PC-9 (cell line): ENCODE measurements around the gene WDR17.

Experiments
- EZH2 ChIP-seq: fragments of 200-600 bp; sonication (generic); IDR thresholded peaks from 2 replicates; pipeline ENCODE4 v1.8.0; 2017; ENCODE audit warnings: antibody characterized with exemption, low read depth
- TF ChIP-seq, protein P1 (sequence below): fragments of 200-600 bp; sonication (generic); conservative IDR thresholded peaks from 2 replicates; pipeline ENCODE4 v1.6.1; 2017; ENCODE audit warnings: mixed run types, antibody characterized with exemption, mild to moderate bottlenecking, moderate library complexity

DNA sequence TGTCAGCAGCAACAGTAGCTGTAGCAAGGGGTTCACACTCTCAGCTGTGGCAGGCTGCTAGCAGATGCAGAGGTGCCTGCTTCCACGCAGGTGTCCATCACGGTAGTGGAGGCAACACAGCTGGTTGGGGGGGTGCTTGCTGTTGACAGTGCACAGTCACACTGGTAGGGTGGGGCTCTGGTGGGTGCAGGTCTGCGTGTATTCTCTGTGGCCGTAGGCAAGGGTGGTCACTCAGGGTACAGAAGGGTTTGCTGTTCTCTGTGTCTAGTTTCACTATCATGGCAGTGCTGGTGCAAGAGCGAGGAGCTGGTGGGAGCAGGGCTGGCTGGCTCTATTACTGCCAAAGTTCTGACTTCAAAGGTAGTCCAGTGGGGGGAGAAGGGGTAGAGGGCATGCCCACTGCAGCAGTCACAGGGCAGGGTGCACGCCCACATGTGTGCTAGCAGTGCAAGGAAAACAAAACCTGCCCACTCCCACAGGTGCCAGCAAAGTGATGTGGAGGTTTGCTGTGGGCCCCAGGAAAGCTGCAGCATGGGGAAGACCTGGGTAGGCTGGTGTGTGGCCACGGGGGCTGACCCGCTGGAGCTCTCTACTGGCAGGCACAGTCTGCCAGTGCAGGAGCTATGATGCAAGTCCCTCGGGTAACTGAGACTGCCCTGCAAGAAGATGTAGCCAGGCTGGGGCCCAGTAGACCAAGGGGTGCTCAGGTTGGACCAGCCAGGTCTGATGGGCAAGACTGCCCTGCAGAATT is 21.6 kb upstream of the WDR17 start:
- no peak for TF ChIP-seq EZH2
- TF ChIP-seq, protein P1, sequence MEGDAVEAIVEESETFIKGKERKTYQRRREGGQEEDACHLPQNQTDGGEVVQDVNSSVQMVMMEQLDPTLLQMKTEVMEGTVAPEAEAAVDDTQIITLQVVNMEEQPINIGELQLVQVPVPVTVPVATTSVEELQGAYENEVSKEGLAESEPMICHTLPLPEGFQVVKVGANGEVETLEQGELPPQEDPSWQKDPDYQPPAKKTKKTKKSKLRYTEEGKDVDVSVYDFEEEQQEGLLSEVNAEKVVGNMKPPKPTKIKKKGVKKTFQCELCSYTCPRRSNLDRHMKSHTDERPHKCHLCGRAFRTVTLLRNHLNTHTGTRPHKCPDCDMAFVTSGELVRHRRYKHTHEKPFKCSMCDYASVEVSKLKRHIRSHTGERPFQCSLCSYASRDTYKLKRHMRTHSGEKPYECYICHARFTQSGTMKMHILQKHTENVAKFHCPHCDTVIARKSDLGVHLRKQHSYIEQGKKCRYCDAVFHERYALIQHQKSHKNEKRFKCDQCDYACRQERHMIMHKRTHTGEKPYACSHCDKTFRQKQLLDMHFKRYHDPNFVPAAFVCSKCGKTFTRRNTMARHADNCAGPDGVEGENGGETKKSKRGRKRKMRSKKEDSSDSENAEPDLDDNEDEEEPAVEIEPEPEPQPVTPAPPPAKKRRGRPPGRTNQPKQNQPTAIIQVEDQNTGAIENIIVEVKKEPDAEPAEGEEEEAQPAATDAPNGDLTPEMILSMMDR, result no peak
